Activated CD4-positive, alpha-beta T cell treated with anti-CD3 and anti-CD28 coated beads, Interleukin-2, amount 50 U/mL, for 4 hours (primary cell): ENCODE measurements around the gene MBD4.
"Not testable (repeated sequence)": the region's sequence is repeated elsewhere in the genome, so short reads cannot be mapped to it uniquely, and the experiment has no call there.

Source experiments
- DNase-seq, 2 experiments: peaks; one replicate each; pipeline ENCODE4 v3.0.0-alpha.2; 2020

The MBD4 gene

DNA sequence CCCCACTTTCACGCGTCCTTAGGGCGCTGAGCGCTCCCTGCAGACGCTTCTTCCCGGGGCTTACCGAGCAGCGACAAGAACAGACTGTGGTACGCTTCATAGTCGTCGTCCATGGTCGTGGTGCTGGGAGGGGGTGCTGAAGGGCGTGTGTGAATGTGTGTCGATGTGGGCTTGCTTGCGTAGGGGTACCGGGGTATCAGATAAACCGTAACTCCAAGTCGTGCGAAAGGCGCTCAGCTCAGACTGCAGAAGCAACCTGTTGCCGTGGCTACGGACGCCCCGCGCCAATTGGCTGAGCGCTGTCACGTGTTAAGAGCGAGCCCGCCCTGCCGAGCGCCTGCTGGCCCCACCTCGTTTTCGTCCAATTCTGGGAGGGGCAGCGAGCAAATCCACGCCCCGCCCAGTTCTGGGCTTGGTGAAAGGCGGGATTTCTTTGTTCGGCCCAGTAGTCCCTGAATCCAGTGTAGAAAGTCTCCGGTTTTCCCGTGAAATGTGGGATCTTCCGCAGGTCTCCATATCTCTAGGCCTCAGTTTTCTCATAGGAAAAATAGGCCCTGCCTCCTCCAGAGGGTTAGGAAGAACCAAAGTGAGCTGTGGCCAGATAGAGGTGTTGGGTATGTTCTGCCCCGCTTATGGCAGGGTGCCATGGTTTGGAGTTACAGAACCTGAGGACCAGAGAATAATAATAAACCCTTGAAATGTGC, 11.2 kb downstream of the MBD4 start, which contains the start of gene EFCAB12:
Gene EFCAB12 (minus strand): TSS at position 261 of the 704 bp plus-strand sequence. CDS start 148 bp downstream, at position 113.
- DNase-seq: peak; percentile 87 to 88

GRCh38 chr3:129428007-129428375, 11.8 kb downstream of the MBD4 start:
- no peak for DNase-seq

DNA sequence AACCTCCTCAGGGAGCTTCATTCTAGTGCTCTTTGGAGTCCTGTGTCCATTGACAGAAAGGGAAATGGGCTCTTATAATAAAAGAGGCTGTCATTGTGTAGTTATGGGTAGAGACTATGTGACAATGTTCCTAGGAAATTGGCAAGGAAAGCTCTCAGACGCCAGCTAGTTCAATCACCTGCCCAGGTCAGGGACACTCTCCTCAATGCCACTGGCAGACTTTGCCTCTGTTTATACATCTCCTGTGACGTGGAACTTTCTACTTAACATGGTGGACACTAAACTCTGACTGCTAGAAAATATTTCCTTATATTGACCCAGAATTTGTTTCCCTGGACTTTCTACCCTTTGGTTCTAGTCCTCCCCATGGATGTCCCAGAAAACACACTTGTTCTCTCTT, 14.1 kb downstream of the MBD4 start:
- DNase-seq: no peak

- no peak for DNase-seq
Measured at GRCh38 chr3:129425213-129425612, 14.5 kb downstream of the MBD4 start.

DNA sequence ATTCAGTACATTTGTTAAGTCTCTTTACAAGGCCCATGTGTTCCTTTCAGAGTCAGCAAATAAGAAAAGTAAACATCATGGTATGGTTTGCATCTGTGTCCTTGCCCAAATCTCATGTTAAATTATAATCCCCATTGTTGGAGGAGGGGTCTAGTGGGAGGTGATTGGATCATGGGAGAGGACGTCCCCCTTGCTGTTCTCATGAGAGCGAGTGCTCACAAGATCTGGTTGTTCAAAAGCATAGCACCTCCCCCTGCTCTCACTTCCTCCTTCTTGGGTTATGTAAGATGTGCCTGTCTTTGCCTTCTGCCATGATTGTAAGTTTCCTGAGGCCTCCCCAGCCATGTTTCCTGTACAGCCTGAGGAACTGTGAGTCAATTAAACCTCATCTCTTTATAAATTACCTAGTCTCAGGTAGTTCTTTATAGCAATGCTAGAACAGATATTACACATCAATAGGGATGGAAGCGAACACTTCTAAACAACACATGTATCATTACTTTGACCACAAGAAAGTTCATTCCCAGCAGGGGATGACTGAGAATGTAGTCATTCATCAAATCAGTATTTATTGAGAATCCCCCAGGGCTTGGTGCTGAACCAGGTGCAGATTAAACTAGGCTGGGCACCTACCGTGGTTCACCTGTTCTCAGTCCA, 15.4 kb downstream of the MBD4 start:
- DNase-seq: no peak

- no peak for DNase-seq
Measured at GRCh38 chr3:129422897-129423296, 16.9 kb downstream of the MBD4 start.

GRCh38 chr3:129421988-129422745, 17.6 kb downstream of the MBD4 start:
- DNase-seq: no peak

DNA sequence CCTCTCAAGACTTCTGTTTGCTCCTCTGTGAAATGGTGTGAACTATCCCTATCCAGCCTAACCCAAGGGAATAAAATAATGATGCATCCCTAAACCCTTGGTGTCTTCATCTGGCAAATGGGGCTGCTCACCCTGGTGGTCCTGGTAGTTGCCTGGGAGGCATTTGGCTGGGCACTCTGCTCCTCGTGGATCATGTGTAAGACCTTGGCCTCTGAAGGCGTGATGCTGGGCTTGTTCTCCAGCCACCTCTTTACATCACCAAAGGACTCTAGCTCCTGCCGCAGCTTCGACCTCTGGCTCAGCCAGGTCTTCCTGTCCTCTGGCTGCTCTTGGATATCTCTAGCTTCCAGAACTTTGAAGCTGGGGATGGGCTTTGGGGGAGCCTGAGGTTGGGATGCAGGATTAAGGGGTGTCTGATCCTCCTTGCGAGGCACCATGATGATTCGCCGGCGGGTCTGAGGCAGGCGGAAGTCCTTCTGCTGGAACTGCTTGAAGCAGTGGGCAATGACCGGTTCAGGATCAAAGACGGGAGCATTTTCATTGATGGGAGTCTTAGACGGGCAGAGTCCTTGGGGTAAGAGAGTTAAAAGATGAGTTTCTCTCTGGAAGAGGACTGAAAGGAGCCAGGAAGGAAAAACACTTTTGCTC, 18.4 kb downstream of the MBD4 start:
- no peak for DNase-seq

DNA sequence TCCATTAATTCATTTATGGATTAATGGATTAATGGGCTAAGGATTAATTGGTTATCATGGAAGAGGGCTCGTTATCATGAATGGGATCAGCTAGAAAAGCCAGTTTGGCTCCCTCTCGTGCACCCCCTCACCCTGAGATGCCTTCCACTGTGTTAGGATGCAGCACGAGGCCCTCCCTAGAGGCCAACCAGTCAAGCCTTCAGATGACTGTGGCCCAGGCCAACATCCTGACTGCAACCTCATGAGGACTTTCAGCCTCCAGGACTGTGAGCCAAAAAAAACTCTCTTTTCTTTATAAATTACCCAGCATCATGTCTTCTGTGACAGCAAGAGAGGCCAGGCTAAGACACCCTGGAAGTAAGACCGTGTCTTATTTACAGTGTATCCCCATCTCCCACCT, 20.3 kb downstream of the MBD4 start:
- DNase-seq: no peak

GRCh38 chr3:129418041-129418973, 21.4 kb downstream of the MBD4 start:
- DNase-seq: no peak

- DNase-seq: no peak
Measured at GRCh38 chr3:129417326-129417725, 22.4 kb downstream of the MBD4 start.

GRCh38 chr3:129416415-129416814, 23.3 kb downstream of the MBD4 start:
- no peak for DNase-seq

- no peak for DNase-seq
Measured at GRCh38 chr3:129415830-129416229, 23.9 kb downstream of the MBD4 start.

- no peak for DNase-seq
Measured at GRCh38 chr3:129415378-129415777, 24.4 kb downstream of the MBD4 start.

DNA sequence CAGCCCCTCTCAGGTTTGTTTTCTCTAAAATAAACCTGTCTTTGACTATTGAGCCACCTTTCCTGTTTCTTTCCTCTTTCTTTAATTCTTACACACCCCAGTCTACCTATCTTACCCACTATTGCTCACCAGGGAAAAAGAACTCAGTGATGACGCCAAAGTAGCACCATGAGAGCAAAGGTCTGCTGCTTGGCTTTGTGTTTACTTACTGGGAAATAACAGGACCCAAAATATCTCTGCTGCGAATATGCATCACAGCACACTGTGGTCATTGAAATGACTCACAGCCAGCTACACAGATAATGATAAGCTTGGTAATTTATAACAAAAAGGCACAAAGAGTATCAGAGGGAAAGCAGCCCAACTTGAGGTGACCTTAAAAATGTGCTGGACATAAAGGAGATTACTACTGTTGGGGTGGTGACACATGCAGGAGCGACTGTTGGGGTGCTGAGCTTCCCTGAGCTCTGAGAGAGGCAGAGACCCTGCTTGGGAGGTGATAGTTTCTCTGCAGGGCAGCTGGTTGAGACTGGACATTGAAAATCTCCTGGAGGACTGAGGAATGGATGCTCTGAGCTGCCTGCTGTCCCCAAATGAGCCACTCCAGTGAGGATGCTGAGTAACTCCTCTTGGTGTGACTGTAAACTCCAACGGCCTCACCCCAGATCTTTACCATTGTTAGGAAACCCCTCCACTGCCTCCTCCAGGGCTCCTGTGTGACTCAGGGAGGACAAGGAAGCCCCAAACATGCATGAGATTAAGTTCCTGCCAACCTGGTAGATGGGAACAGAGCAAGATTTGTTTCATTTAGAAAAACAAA, 25.9 kb downstream of the MBD4 start:
- no peak for DNase-seq

- DNase-seq: not testable (repeated sequence)
Measured at GRCh38 chr3:129413238-129413637, 26.5 kb downstream of the MBD4 start.

DNA sequence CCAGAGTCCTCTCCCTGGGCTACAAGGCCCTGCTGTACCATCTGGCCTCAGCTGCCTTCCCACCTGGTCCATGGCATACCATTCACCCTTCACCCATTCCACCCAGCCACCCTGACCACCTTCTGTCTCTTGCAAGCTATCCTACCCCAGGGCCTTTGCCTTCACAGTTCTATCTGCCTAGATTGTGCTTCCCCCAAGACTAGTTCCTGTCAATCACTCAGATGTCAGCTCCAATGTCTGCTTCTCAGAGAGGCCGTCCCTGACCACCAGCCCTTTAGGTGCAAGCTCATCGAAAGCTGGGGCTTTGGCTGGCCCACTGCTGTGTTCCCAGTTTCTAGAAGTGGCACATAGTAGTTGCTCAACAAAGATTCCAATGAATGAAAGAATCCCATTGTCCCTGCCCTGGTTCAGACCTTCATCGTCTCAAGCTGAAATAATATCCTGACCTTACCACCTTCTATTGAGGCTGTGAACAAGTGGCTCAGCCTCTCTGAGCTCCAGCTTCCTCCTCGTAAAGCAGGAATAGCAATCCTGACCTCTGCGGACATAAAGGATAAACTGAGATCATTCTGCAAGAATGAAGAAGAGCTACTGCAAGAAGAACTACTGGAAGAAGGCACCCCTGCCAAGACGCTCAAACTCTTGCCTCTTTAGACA, 27.1 kb downstream of the MBD4 start:
- DNase-seq: no peak

DNA sequence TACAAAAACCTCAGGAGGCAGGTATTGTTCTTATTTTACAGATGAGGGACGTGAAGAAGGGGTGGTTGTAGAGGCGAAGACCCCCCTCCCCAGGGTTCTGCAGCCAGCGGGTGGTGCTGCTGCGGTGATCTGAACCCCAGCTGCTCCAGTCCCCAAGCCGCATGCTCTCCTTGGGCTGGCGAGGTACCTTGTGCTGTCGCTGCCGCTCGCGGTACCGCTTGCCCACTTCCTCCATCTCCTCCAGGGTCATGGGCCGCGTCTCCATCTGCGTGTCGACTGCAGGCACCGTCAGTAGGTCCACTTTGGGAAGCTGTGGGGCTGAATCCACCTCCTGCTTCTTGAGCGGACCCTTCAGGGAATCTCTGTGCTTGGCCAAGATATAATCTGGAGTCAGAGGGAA, 28.8 kb downstream of the MBD4 start:
- no peak for DNase-seq

- DNase-seq: no peak
Measured at GRCh38 chr3:129409541-129409940, 30.2 kb downstream of the MBD4 start.

- no peak for DNase-seq
Measured at GRCh38 chr3:129404610-129405009, 35.1 kb downstream of the MBD4 start.

GRCh38 chr3:129404130-129404529, 35.6 kb downstream of the MBD4 start:
- no peak for DNase-seq
